Activated naive CD8-positive, alpha-beta T cell treated with anti-CD3 and anti-CD28 coated beads, Interleukin-2, amount 50 U/mL, for 16 hours (primary cell): ENCODE results near the gene TTC7B.

Experiments
- DNase-seq: peaks from one replicate; pipeline ENCODE4 v3.0.0-alpha.2; 2020; ENCODE audit warnings: low read depth, low spot score

TTC7B gene

DNA sequence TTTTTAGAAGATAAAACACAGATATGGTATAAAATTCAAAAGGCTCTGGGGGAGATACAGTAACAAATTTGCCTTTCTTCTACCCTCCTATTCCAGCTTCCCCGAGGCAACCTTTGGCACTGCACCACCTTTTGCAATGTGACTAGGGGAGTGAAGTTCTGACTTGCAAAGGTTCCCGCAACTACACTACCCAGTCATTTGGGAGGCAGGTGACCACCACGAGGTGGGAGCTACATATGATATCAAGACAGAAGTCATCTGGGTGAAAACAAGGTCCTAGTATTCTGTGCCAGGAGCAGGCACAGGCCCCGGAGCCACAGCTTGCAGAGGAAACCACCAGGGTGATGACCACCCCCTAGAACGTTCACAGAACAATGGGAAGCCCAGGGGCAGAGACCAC, 141.5 kb downstream of the TTC7B start:
- DNase-seq, result no peak

DNA sequence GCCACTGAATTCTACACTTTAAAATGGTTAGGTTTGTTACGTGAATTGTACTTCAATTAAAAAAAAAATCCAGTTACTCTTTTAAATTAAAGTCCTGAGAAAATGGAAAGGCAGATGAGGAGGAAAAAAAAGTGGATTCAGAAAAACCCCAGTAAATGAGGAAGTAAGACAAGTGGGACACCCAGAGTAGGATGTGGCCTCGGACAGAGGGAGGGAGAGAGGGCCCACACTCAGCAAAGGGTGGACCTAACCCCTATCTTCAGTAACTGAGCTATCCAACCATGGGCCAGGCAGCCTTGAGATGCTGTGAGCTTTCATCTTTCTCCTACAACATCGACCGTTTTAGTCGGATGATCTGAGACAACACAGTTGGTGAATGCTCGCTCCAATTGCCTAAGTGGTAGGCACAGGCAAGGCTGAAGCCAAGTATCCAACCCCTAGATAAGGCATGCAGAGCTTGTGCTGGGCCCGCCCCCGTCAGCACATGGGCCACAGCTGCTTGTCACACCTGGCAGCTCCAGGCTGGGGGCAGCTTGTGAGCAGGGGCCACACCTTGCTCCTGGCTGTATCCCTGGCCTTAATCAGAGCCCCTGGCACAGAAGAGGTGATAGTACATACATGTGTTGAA, 142.1 kb downstream of the TTC7B start:
- DNase-seq, result no peak

DNA sequence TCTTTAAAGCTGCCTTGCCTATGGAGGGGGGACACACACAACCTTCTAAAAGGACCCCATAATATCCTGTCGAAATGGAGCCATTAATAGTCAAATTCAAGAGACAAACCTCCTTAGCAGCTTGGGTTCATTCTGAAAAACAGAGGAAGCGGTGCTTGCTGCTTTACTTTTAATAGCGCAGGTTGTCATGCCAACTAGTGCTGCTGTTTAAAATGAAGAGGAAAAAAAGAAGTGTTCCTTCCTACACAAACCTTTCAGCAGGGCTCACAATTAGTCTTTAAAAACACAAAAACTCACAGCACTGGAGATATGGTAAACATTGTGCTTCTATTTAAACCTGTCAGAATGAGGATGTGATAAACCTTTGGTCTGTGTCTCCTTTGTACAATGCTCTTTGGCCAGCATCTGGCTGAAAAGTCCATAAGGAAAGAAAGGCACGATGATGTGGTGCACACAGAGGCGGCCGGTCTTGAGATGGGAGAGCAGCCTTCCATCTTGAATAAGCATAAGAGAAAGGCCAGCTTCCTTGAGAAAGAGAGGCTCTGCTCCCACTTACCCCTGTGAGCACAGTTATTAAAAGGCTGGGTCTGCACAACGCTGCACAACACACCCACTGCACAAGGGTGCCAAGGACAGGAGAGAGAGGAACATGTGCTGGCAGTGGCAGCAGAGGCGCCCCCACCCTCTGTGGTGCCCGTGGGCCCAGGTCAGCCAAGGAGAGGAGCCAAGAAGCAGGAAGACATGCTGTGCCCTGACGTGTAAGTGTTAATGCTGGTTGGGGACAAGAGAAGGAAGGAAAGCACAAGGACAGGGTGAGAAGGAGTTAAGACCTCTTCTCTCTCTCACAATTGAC, 144.6 kb downstream of the TTC7B start:
- no peak for DNase-seq

DNA sequence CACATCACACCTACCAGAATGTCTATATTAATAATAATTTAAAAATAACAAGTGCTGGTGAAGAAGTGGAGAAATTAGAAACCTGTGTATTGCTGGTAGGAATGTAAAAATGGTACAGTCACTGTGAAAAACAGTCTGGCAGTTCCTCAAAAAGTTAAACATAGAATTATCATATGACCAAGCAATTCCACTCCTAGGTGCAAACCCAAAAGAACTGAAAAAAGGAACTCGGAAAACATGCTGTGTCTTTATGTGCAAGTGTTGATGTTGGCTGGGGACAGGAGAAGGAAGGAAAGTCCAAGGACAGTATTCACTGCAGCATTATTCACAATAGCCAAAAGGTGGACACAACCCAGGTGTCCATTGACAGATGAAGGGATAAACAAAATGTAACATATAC, 146.5 kb downstream of the TTC7B start:
- DNase-seq, result no peak

GRCh38 chr14:90666571-90666970, 149.7 kb downstream of the TTC7B start:
- DNase-seq, result no peak

DNA sequence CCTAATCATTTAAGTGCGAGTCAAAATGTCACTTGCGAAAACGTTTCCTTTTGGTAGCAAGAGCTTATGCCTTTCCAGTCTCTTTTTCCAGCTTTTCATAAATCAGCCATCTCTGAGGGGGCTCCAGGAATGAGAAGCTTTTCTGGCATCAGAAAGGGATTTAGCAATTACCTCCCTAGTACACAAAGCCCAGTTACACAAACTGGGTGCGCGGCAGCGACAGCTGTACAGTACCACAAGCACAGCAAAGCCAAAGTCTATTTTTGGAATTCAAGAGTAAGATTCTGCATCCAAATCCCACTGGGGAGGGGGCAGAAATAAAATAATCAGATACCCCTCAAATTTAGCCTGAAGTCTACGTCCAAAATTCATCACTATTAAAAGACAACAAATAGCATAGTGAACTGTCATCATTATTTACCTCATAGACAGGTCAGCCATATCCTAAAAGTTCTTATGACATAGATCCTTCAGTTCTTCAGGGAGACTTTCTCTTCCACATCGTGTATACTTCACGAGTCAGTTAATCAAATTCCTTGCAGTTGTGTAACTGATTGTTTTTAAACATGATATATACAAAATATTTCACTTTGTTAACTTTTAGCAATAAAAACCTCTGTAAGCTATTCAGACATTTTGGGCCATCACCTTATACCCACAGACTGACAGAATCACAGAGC, 150.8 kb downstream of the TTC7B start:
- DNase-seq, result no peak

DNA sequence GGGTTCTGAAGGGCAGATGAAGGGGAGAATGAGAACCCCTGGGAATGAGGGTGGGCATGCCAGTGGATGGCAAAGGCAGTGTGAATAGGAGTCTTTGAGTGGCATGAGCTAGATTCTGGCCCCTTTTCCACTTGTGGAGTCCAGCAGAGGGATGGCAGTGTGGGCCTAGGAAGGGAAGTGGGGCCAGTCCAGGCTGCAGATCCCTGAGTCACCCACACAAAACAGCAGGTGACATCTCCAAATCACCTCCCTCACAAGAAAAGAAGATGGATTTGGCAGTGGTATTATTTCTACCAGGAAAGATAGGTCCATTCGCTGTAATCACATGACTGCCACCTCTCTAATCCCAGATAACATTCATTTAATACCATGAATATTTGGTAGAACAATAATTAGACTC, 151.3 kb downstream of the TTC7B start:
- DNase-seq, result no peak

GRCh38 chr14:90663680-90664079, 152.6 kb downstream of the TTC7B start:
- no peak for DNase-seq

DNA sequence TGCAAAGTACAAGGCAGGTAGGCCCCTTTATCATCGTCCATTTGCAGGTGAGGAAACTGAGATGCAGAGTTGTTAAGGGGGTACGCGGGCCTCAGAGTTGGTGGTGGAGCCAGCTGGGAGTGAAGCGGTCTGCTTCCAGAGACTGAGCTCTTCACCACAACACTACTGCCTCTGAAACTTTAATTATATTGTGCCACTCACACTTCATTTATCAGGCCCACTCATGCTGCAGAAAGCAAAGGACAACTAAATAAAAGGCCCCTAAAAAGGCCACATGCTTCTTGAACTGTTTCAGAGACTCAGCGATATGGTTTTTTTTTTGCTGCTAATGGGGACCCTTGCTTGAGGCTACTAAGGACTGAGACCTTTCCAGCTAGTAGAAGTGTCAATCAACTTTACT, 153.1 kb downstream of the TTC7B start:
- DNase-seq, result no peak

- DNase-seq, result no peak
Observed at GRCh38 chr14:90661866-90662265, 154.4 kb downstream of the TTC7B start.

GRCh38 chr14:90660865-90661570, 155.2 kb downstream of the TTC7B start:
- no peak for DNase-seq

DNA sequence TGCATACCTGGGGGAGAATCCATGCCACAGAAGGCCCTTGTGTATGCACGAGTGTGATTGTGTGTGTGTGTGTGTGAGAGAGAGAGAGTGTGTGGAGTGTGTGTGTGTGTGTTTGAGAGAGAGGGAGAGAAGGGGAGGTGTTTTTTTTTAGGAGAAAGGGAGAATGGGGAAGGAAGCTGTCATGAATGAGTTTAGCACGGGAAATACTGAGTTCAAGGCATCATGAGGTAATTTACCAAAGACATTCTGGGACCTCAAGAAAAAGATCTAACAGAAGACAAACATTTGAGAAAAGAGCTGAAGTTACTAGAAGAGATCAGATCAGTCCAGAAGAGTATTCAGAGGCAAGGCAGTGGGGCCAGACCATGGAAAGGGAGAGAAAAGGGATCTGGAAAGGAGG, 157.1 kb downstream of the TTC7B start:
- DNase-seq, result no peak

- DNase-seq, result no peak
Observed at GRCh38 chr14:90658541-90658967, 157.7 kb downstream of the TTC7B start.

GRCh38 chr14:90656973-90657372, 159.3 kb downstream of the TTC7B start:
- no peak for DNase-seq

DNA sequence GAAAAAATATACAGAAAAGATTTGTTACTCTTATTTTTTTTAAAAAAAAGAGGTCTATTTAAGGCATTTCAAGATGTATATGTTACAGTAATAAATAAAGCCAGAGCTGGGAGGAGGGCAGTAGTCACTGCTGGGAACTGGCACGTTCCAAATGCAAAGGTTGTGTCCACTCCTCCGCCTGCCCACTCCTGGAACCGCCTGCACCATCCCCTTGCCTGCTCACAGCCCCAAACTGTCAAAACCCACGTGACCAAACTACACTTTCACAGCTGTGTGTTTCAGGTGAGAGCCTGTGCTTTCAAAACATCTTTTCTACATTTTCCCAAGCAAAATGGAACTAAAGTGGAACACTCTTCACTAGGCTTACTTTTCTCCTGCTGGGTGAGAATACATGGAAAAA, 160.4 kb downstream of the TTC7B start:
- no peak for DNase-seq

GRCh38 chr14:90654831-90655276, 161.4 kb downstream of the TTC7B start:
- DNase-seq, result no peak

GRCh38 chr14:90652626-90653025, 163.6 kb downstream of the TTC7B start:
- DNase-seq, result no peak

DNA sequence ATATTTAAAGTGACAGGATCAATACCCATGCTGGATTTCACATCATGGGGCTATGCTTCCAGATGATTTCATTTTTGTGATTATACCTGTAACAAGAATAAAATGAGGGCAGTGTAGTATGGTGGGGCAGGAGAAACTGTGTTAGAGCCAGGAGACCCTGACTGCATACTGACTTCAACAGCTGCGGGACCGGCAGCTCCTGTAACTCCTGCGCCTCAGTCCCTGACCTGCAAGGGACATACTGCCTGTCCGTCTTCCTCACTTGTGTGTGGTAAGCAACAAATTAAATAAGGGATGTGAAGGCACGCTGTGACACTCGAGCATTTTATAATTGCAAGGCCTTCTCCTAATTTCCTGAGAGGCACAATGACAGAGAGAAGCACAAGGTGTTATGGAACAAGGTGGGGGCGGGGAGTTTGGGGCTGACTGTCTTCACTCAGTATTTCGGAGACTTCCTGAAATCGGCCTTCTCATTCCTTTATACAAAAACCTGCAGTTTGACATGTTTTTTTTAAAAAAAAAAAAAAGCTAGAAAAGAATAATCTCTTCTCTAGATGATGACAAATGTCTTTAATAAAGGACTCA, 164.2 kb downstream of the TTC7B start:
- DNase-seq, result no peak

- no peak for DNase-seq
Observed at GRCh38 chr14:90651271-90651804, 164.9 kb downstream of the TTC7B start.

- no peak for DNase-seq
Observed at GRCh38 chr14:90649557-90650135, 166.6 kb downstream of the TTC7B start.

- no peak for DNase-seq
Observed at GRCh38 chr14:90649083-90649482, 167.1 kb downstream of the TTC7B start.
